Stimulated activated CD4-positive, alpha-beta T cell treated with anti-CD3 and anti-CD28 coated beads, Interleukin-15, amount 100 ng/mL, for 24 hours (primary cell): ENCODE results near the gene CAMKK2.
A peak's percentile ranks its signal among the peaks of the same experiment; 100 is the strongest.
"Not testable (repeated sequence)": the region's sequence is repeated elsewhere in the genome, so short reads cannot be mapped to it uniquely, and the experiment has no call there.

Experiments used
- DNase-seq: peaks from one replicate; pipeline ENCODE4 v3.0.0-alpha.2; 2020

The CAMKK2 gene

GRCh38 chr12:121245031-121245430, 51.5 kb downstream of the CAMKK2 start:
- DNase-seq: no peak

GRCh38 chr12:121241156-121241970, 55.1 kb downstream of the CAMKK2 start:
- DNase-seq: no peak

- peak; percentile 85 for DNase-seq
Measured at GRCh38 chr12:121240484-121241101, 55.9 kb downstream of the CAMKK2 start.

GRCh38 chr12:121240062-121240420, 56.5 kb downstream of the CAMKK2 start:
- DNase-seq: no peak

GRCh38 chr12:121239351-121240061, 57.0 kb downstream of the CAMKK2 start:
- no peak for DNase-seq

GRCh38 chr12:121238604-121239350, 57.7 kb downstream of the CAMKK2 start:
- no peak for DNase-seq

- no peak for DNase-seq
Measured at GRCh38 chr12:121238086-121238485, 58.4 kb downstream of the CAMKK2 start.

GRCh38 chr12:121237415-121237814, 59.1 kb downstream of the CAMKK2 start:
- no peak for DNase-seq

GRCh38 chr12:121236776-121237175, 59.7 kb downstream of the CAMKK2 start:
- no peak for DNase-seq

- DNase-seq: no peak
Measured at GRCh38 chr12:121233628-121234020, 62.9 kb downstream of the CAMKK2 start.

- no peak for DNase-seq
Measured at GRCh38 chr12:121232977-121233627, 63.4 kb downstream of the CAMKK2 start.

GRCh38 chr12:121232163-121232562, 64.3 kb downstream of the CAMKK2 start:
- no peak for DNase-seq

- DNase-seq: no peak
Measured at GRCh38 chr12:121230538-121230907, 66.0 kb downstream of the CAMKK2 start.

GRCh38 chr12:121229826-121230537, 66.5 kb downstream of the CAMKK2 start:
- DNase-seq: peak; percentile 78

GRCh38 chr12:121228919-121229665, 67.4 kb downstream of the CAMKK2 start:
- no peak for DNase-seq

GRCh38 chr12:121227294-121227693, 69.2 kb downstream of the CAMKK2 start:
- DNase-seq: no peak

GRCh38 chr12:121226871-121227270, 69.6 kb downstream of the CAMKK2 start:
- not testable (repeated sequence) for DNase-seq

GRCh38 chr12:121226399-121226798, 70.1 kb downstream of the CAMKK2 start:
- DNase-seq: no peak

- peak; percentile 51 for DNase-seq
Measured at GRCh38 chr12:121224591-121224990, 71.9 kb downstream of the CAMKK2 start.

GRCh38 chr12:121223292-121224285, 72.9 kb downstream of the CAMKK2 start:
- peak; percentile 51 for DNase-seq
